B cell (primary cell): Measurements from ENCODE around the gene BRMS1. TPM values are rescaled to one million over a fixed set of nuclear protein-coding genes. Genes with fewer than 3 reads are reported as not detected.
A peak's percentile ranks its signal among the peaks of the same experiment; 100 is the strongest.
"Not testable (repeated sequence)": the region's sequence is repeated elsewhere in the genome, so short reads cannot be mapped to it uniquely, and the experiment has no call there.

ENCODE experiments used
- ATAC-seq: fragments of 200-7000 bp; cut with Tn5 transposase; one replicate; pipeline ENCODE4 v1.10.0; 2021; ENCODE audit warnings: low read depth, mild to moderate bottlenecking, moderate number of reproducible peaks, moderate library complexity
- CTCF ChIA-PET: fragments of 350-600 bp; sonication (Branson Sonifier 250); formaldehyde crosslinking; loops from one replicate; lab custom pipeline; 2021; ENCODE audit warnings: antibody characterized with exemption, inconsistent platforms; lab: Charles Lee
- POLR2A ChIA-PET: fragments of 350-600 bp; sonication (Branson Sonifier 250); formaldehyde crosslinking; loops from one replicate; lab custom pipeline; 2021; ENCODE audit warnings: antibody characterized with exemption; lab: Charles Lee
- DNase-seq: peaks from one replicate; pipeline ENCODE4 v3.0.0; 2013
- H2AFZ ChIP-seq: 2 replicates; pipeline ENCODE4 v1.6.1; 2012; ENCODE audit warnings: mild to moderate bottlenecking, low read depth, low read length; ENCODE audit not compliant: insufficient read depth, poor library complexity, severe bottlenecking
- H3K27ac ChIP-seq, 2 donors: 1 replicate in 1 of 2; 2 replicates in 1 of 2; pipeline ENCODE4 v1.5.1; 2012 to 2013; ENCODE audit warnings: low read length in 2 of 2, mild to moderate bottlenecking in 2 of 2, moderate library complexity in 1 of 2
- H3K27me3 ChIP-seq, 4 experiments: fragments of 200-600 bp in 1 of 4; sonication (generic) in 1 of 4; replicated peaks in 1 of 4; 1 replicate in 2 of 4; 2 replicates in 2 of 4; pipeline versions ENCODE4 v1.6.1 to v1.7.0; 2013 to 2016; ENCODE audit warnings: low read length in 3 of 4, mild to moderate bottlenecking in 2 of 4, mixed read lengths in 1 of 4, moderate library complexity in 1 of 4; ENCODE audit not compliant: insufficient read depth in 4 of 4, control insufficient read depth in 3 of 4; ENCODE audit errors: control extremely low read depth in 1 of 4
- H3K36me3 ChIP-seq, 2 experiments: replicated peaks in 1 of 2; 1 replicate in 1 of 2; 2 replicates in 1 of 2; pipeline versions ENCODE4 v1.6.1 to v1.7.1; 2013; ENCODE audit warnings: low read length in 1 of 2; ENCODE audit not compliant: insufficient read depth in 2 of 2, control insufficient read depth in 1 of 2; ENCODE audit errors: control extremely low read depth in 1 of 2, extremely low read depth in 1 of 2
- H3K4me1 ChIP-seq, 2 donors: fragments of 200-600 bp in 1 of 2; sonication (generic) in 1 of 2; 1 replicate in 1 of 2; 2 replicates in 1 of 2; pipeline versions ENCODE4 v1.5.1 to v1.6.1; 2013 to 2017; ENCODE audit warnings: low read length in 2 of 2; ENCODE audit not compliant: control insufficient read depth in 2 of 2, insufficient read depth in 2 of 2
- H3K4me2 ChIP-seq: replicated peaks from 2 replicates; pipeline ENCODE3; 2012; ENCODE audit warnings: mild to moderate bottlenecking, low read depth, low read length; ENCODE audit not compliant: poor library complexity, severe bottlenecking
- H3K4me3 ChIP-seq, 5 experiments: fragments of 200-600 bp in 1 of 5; sonication (generic) in 1 of 5; 1 replicate in 3 of 5; 2 replicates in 2 of 5; pipeline versions ENCODE4 v1.5.1 to v1.7.0; 2011 to 2016; ENCODE audit warnings: low read length in 4 of 5, mild to moderate bottlenecking in 4 of 5, low read depth in 2 of 5, control low read depth in 1 of 5, moderate library complexity in 1 of 5; ENCODE audit not compliant: insufficient read depth in 1 of 5; ENCODE audit errors: control extremely low read depth in 1 of 5, extremely low read depth in 1 of 5
- H3K79me2 ChIP-seq: fragments of 200-600 bp; sonication (generic); one replicate; pipeline ENCODE4 v1.6.0; 2016; ENCODE audit warnings: low read length; ENCODE audit not compliant: control insufficient read depth, insufficient read depth
- H3K9ac ChIP-seq: fragments of 200-600 bp; sonication (generic); 2 replicates; pipeline ENCODE4 v1.6.1; 2017; ENCODE audit warnings: mild to moderate bottlenecking, low read length, moderate library complexity
- H3K9me3 ChIP-seq, 3 donors: one replicate each; pipeline versions ENCODE4 v1.6.1 to v1.7.1; 2013; ENCODE audit warnings: low read length in 2 of 3; ENCODE audit not compliant: control insufficient read depth in 2 of 3, insufficient read depth in 1 of 3; ENCODE audit errors: control extremely low read depth in 1 of 3
- H4K20me1 ChIP-seq: 2 replicates; pipeline ENCODE4 v1.6.0; 2012; ENCODE audit warnings: mild to moderate bottlenecking, low read length; ENCODE audit not compliant: insufficient read depth, control insufficient read depth, poor library complexity, severe bottlenecking
- H3K27ac Mint-ChIP-seq: one replicate; pipeline ENCODE4 v1.8.0; 2021; ENCODE audit warnings: mixed read lengths
- H3K27me3 Mint-ChIP-seq: one replicate; pipeline ENCODE4 v1.8.0; 2021; ENCODE audit warnings: mixed read lengths
- H3K4me1 Mint-ChIP-seq: one replicate; pipeline ENCODE4 v1.8.0; 2021; ENCODE audit warnings: mixed read lengths
- H3K4me3 Mint-ChIP-seq: one replicate; pipeline ENCODE4 v1.8.0; 2021; ENCODE audit warnings: mixed read lengths
- H3K9me3 Mint-ChIP-seq: one replicate; pipeline ENCODE4 v1.8.0; 2022; ENCODE audit warnings: mixed read lengths; ENCODE audit not compliant: insufficient read depth
- CTCF ChIP-seq: fragments of 200-600 bp; IDR thresholded peaks from one replicate; pipeline ENCODE4 v1.8.0; 2022; ENCODE audit warnings: antibody characterized with exemption, mild to moderate bottlenecking
- EZH2 ChIP-seq: IDR thresholded peaks from 2 replicates; pipeline ENCODE4 v1.6.1; 2012; ENCODE audit warnings: borderline replicate concordance, low read depth, mild to moderate bottlenecking, moderate library complexity, low read length; ENCODE audit not compliant: insufficient read depth, poor library complexity, severe bottlenecking
- WGBS: methylation state at CpG from one replicate; pipeline ENCODE4 v1.1.5; 2013; ENCODE audit warnings: missing lambda C conversion rate; ENCODE audit not compliant: insufficient coverage; 5-methylcytosine and 5-hydroxymethylcytosine counted together
- intact Hi-C: fragments of 100-400 bp; cut with micrococcal nuclease; formaldehyde crosslinking; loops from one replicate; pipeline ENCODE4 v1.10.0; 2022
- polyA plus RNA-seq: library from polyadenylated mRNA; depleted of rRNA; stranded (reverse); fragments of >200 nt; gene quantifications from 2 replicates; pipeline ENCODE4 v1.2.3, GENCODE V29; 2012
- total RNA-seq, 2 donors: library from RNA; stranded (reverse); fragments of 120-200 nt in 1 of 2; gene quantifications; 1 replicate in 1 of 2; 2 replicates in 1 of 2; pipeline versions ENCODE4 v1.2.3 to v1.2.4, GENCODE V29; 2013 to 2022

The BRMS1 gene
- total and polyA plus RNA-seq, 2 donors (not counting 1 experiment from before 2014, with no cell fraction given): 51.2 to 58.3 TPM

- WGBS: no CpG with 5 or more reads among the region's 2 CpGs
- H3K9me3 Mint-ChIP-seq, ATAC-seq, intact Hi-C loops, H3K27me3 ChIP-seq, H3K27ac Mint-ChIP-seq, H3K4me3 Mint-ChIP-seq, H4K20me1 ChIP-seq, H3K27me3 Mint-ChIP-seq, H3K9ac ChIP-seq, H3K79me2 ChIP-seq, H3K27ac ChIP-seq, H3K4me3 ChIP-seq, H2AFZ ChIP-seq, H3K9me3 ChIP-seq, H3K4me2 ChIP-seq, CTCF ChIA-PET, POLR2A ChIA-PET, DNase-seq, H3K36me3 ChIP-seq: not testable (repeated sequence)
- peaks cover 24 to 26% of the 10 kb centered on the region in 2 donors for H3K4me1 ChIP-seq
- H3K4me1 Mint-ChIP-seq: peaks cover 31% of the 10 kb centered on the region
Measured at GRCh38 chr11:66320289-66320688, 24.6 kb downstream of the BRMS1 start.

GRCh38 chr11:66318600-66318970 lies 26.3 kb downstream of the BRMS1 start:
- Histone ChIP-seq H4K20me1 (no peaks in the 10 kb centered on the region), H3K4me3 (peak overlapping the region in 2 of 5 experiments; percentile 20 to 37), H3K27ac (peak overlapping the region; percentile 76 to 95), H3K79me2 (no peaks in the 10 kb centered on the region), H3K4me1 (peaks cover 28 to 30% of the 10 kb centered on the region in 2 donors), H3K9ac (peak overlapping the region; percentile 47), H3K4me2 (peak overlapping the region; percentile 77), H3K36me3 (no peaks in the 10 kb centered on the region), H2AFZ (peak overlapping the region; percentile 50), H3K9me3 (no peaks in the 10 kb centered on the region), H3K27me3 (no peaks in the 10 kb centered on the region)
- ATAC-seq (no peak), DNase-seq (no peak)
- 0% methylated on average over 1 of the region's 3 CpGs for WGBS
- ChIA-PET CTCF (interaction anchor here (1.2 to 2.0 kb wide), 4 partner anchors 9 to 25 kb away, joined by 4 to 6 read pairs (median 6); no protein-coding TSS in a partner anchor), POLR2A (interaction anchor here (1.4 kb wide), 1 partner anchor 51 kb away, joined by 3 read pairs; the partner anchor contains the start of gene RAB1B)
- Mint-ChIP-seq H3K9me3 (no peaks in the 10 kb centered on the region), H3K27ac (peak overlapping the region; percentile 98), H3K4me3 (peak overlapping the region; percentile 91), H3K4me1 (peaks cover 39% of the 10 kb centered on the region), H3K27me3 (no peaks in the 10 kb centered on the region)
- intact Hi-C loops: loop anchor here (1.0 kb wide), 1 partner anchor 10 kb away; no protein-coding TSS in a partner anchor
- no peak for TF ChIP-seq CTCF
- TF ChIP-seq EZH2: no peak
